NCI-H82 treated with DMSO at 0.1 percent for 48 hours (cell line): ENCODE measurements around the gene LIPF.
"Not testable (repeated sequence)": the region's sequence is repeated elsewhere in the genome, so short reads cannot be mapped to it uniquely, and the experiment has no call there.

Experiments used
- DNase-seq: peaks from one replicate; lab custom pipeline; 2025; ENCODE audit not compliant: unreplicated experiment; lab: John Stamatoyannopoulos, UW

Gene LIPF

GRCh38 chr10:88672041-88672440, 7.8 kb downstream of the LIPF start:
- DNase-seq = no peak

GRCh38 chr10:88676283-88677060, 12.2 kb downstream of the LIPF start:
- DNase-seq = no peak

- no peak for DNase-seq
These were observed 16.7 kb downstream of the LIPF start for GRCh38 chr10:88680958-88681357.

- DNase-seq = no peak
These were observed 18.2 kb downstream of the LIPF start for GRCh38 chr10:88682491-88682890.

- DNase-seq = peak; percentile 26
These were observed 23.7 kb downstream of the LIPF start for GRCh38 chr10:88687853-88688467.

GRCh38 chr10:88689366-88689765, 25.1 kb downstream of the LIPF start:
- DNase-seq = no peak

- DNase-seq = no peak
These were observed 29.3 kb downstream of the LIPF start for GRCh38 chr10:88693392-88694020.

- no peak for DNase-seq
These were observed 38.8 kb downstream of the LIPF start for GRCh38 chr10:88702848-88703597.

GRCh38 chr10:88705958-88706357, 41.7 kb downstream of the LIPF start, which contains the start of gene LIPK:
Gene LIPK, plus strand, starts transcription at chr10:88706249. Its CDS starts 18,295 bp downstream, at chr10:88724544.
- no peak for DNase-seq

- no peak for DNase-seq
These were observed 43.4 kb downstream of the LIPF start for GRCh38 chr10:88707429-88708155.

GRCh38 chr10:88709361-88709760, 45.1 kb downstream of the LIPF start:
- DNase-seq = not testable (repeated sequence)

- no peak for DNase-seq
These were observed 51.3 kb downstream of the LIPF start for GRCh38 chr10:88715517-88715916.

- peak; percentile 24 for DNase-seq
These were observed 57.1 kb downstream of the LIPF start for GRCh38 chr10:88721392-88721791.

- no peak for DNase-seq
These were observed 61.6 kb downstream of the LIPF start for GRCh38 chr10:88725798-88726197.

- no peak for DNase-seq
These were observed 64.0 kb downstream of the LIPF start for GRCh38 chr10:88728107-88728763.
